GM23338 (cell line): ENCODE data around the gene ELAVL3. TPM values are rescaled to one million over a fixed set of nuclear protein-coding genes. Genes with fewer than 3 reads are reported as not detected.
A peak's percentile ranks its signal among the peaks of the same experiment; 100 is the strongest.

Experiments
- ATAC-seq: fragments of 200-7000 bp; cut with Tn5 transposase; 3 replicates; pipeline ENCODE4 v1.9.1; 2020
- DNase-seq: peaks from one replicate; pipeline ENCODE4 v3.0.0-alpha.2; 2015; ENCODE audit warnings: low spot score
- H2AFZ ChIP-seq: fragments of 200-600 bp; sonication (generic); 2 replicates; pipeline ENCODE4 v1.8.0; 2016; ENCODE audit warnings: antibody characterized with exemption, mild to moderate bottlenecking, moderate library complexity
- H3F3A ChIP-seq: fragments of 200-600 bp; sonication (generic); replicated peaks from 2 replicates; pipeline ENCODE4 v1.8.0; 2017; ENCODE audit warnings: antibody characterized with exemption, mixed run types, low read depth
- H3K27ac ChIP-seq: fragments of 200-600 bp; sonication (generic); 2 replicates; pipeline ENCODE4 v1.6.1; 2016; ENCODE audit warnings: low read depth
- H3K27me3 ChIP-seq: fragments of 200-600 bp; sonication (generic); 2 replicates; pipeline ENCODE4 v1.8.0; 2016; ENCODE audit warnings: mild to moderate bottlenecking, mixed run types, moderate library complexity; ENCODE audit not compliant: insufficient read depth
- H3K36me3 ChIP-seq: fragments of 200-600 bp; sonication (generic); 2 replicates; pipeline ENCODE4 v1.8.0; 2016; ENCODE audit warnings: mild to moderate bottlenecking; ENCODE audit not compliant: insufficient read depth
- H3K4me1 ChIP-seq: fragments of 200-600 bp; sonication (generic); 2 replicates; pipeline ENCODE4 v1.8.0; 2016; ENCODE audit warnings: mild to moderate bottlenecking, moderate library complexity; ENCODE audit not compliant: insufficient read depth
- H3K4me2 ChIP-seq: fragments of 200-600 bp; sonication (generic); 2 replicates; pipeline ENCODE4 v1.7.1; 2017; ENCODE audit warnings: mixed run types
- H3K4me3 ChIP-seq: fragments of 200-600 bp; sonication (generic); 2 replicates; pipeline ENCODE4 v1.6.1; 2016; ENCODE audit warnings: mixed run types
- H3K79me2 ChIP-seq: fragments of 200-600 bp; sonication (generic); replicated peaks from 2 replicates; pipeline ENCODE4 v1.8.0; 2017; ENCODE audit warnings: mild to moderate bottlenecking; ENCODE audit not compliant: insufficient read depth
- H3K9me2 ChIP-seq: fragments of 200-600 bp; sonication (generic); 2 replicates; pipeline ENCODE4 v1.8.0; 2017; ENCODE audit not compliant: insufficient read depth
- H4K20me1 ChIP-seq: fragments of 200-600 bp; sonication (generic); replicated peaks from 2 replicates; pipeline ENCODE4 v1.8.0; 2017; ENCODE audit warnings: mild to moderate bottlenecking; ENCODE audit not compliant: insufficient read depth
- H3K27ac Mint-ChIP-seq: 2 replicates; pipeline ENCODE4 v1.8.0; 2020; ENCODE audit warnings: inconsistent platforms, mild to moderate bottlenecking, moderate library complexity, mixed read lengths
- H3K27me3 Mint-ChIP-seq: 3 replicates; pipeline ENCODE4 v1.8.0; 2022; ENCODE audit warnings: low read depth, mild to moderate bottlenecking, moderate library complexity, mixed read lengths, inconsistent platforms; ENCODE audit not compliant: insufficient read depth, poor library complexity
- H3K36me3 Mint-ChIP-seq: 3 replicates; pipeline ENCODE4 v1.8.0; 2021; ENCODE audit warnings: low read depth, mild to moderate bottlenecking, inconsistent platforms, moderate library complexity, mixed read lengths
- H3K4me1 Mint-ChIP-seq: 3 replicates; pipeline ENCODE4 v1.8.0; 2020; ENCODE audit warnings: mild to moderate bottlenecking, inconsistent platforms, mixed read lengths
- H3K4me3 Mint-ChIP-seq: 3 replicates; pipeline ENCODE4 v1.8.0; 2021; ENCODE audit warnings: moderate library complexity, mild to moderate bottlenecking, inconsistent platforms, mixed read lengths
- H3K9me3 Mint-ChIP-seq: 3 replicates; pipeline ENCODE4 v1.8.0; 2020; ENCODE audit warnings: moderate library complexity, mild to moderate bottlenecking, inconsistent platforms, mixed read lengths
- CREB1 ChIP-seq: fragments of 250-450 bp; sonication (Bioruptor Pico); IDR thresholded peaks from 2 replicates; pipeline ENCODE4 v1.5.0; 2020; ENCODE audit warnings: low read depth, mild to moderate bottlenecking, moderate library complexity
- NANOG ChIP-seq: IDR thresholded peaks from 2 replicates; pipeline ENCODE4 v1.6.1; 2016; ENCODE audit warnings: antibody characterized with exemption, borderline replicate concordance
- REST ChIP-seq: IDR thresholded peaks from one replicate; pipeline ENCODE4 v1.6.1; 2018; ENCODE audit warnings: antibody characterized with exemption; ENCODE audit not compliant: unreplicated experiment
- STAT1 ChIP-seq: IDR thresholded peaks from one replicate; pipeline ENCODE4 v1.6.1; 2016; ENCODE audit warnings: antibody characterized with exemption; ENCODE audit not compliant: unreplicated experiment
- ZNF331 ChIP-seq: fragments of 250-450 bp; sonication (Bioruptor Pico); IDR thresholded peaks from 2 replicates; pipeline ENCODE4 v1.5.0; 2020; ENCODE audit warnings: low read depth, mild to moderate bottlenecking, moderate library complexity
- ZNF462 ChIP-seq: fragments of 250-450 bp; sonication (Bioruptor Pico); IDR thresholded peaks from 2 replicates; pipeline ENCODE4 v1.5.0; 2020; ENCODE audit warnings: mild to moderate bottlenecking, moderate library complexity
- polyA plus RNA-seq: library from polyadenylated mRNA; unstranded; fragments of >200 nt; fragmentation: Nextera tagmentation; extraction: Ambion mirVana; gene quantifications from 2 replicates; pipeline ENCODE4 v1.2.1, GENCODE V29; 2016
- total RNA-seq: library from RNA; depleted of rRNA; stranded (reverse); fragments of >200 nt; shearing (Covaris generic); gene quantifications from 2 replicates; pipeline ENCODE4 v1.2.3, GENCODE V29; 2014
- TF ChIP-seq, protein P1 (sequence below): IDR thresholded peaks from 2 replicates; pipeline ENCODE4 v1.6.1; 2016; ENCODE audit warnings: antibody characterized with exemption
- TF ChIP-seq, protein P2 (sequence below), 2 experiments: fragments of 200-600 bp in 1 of 2; sonication (generic) in 1 of 2; conservative IDR thresholded peaks; 2 replicates each; pipeline versions ENCODE4 v1.5.1 to v1.6.1; 2016 to 2017; ENCODE audit warnings: antibody characterized with exemption in 2 of 2, low read depth in 2 of 2, mild to moderate bottlenecking in 2 of 2, moderate library complexity in 1 of 2

ELAVL3 gene
- total and polyA plus RNA-seq, 2 experiments from 2014 or later = 0.45 to 1.2 TPM

DNA sequence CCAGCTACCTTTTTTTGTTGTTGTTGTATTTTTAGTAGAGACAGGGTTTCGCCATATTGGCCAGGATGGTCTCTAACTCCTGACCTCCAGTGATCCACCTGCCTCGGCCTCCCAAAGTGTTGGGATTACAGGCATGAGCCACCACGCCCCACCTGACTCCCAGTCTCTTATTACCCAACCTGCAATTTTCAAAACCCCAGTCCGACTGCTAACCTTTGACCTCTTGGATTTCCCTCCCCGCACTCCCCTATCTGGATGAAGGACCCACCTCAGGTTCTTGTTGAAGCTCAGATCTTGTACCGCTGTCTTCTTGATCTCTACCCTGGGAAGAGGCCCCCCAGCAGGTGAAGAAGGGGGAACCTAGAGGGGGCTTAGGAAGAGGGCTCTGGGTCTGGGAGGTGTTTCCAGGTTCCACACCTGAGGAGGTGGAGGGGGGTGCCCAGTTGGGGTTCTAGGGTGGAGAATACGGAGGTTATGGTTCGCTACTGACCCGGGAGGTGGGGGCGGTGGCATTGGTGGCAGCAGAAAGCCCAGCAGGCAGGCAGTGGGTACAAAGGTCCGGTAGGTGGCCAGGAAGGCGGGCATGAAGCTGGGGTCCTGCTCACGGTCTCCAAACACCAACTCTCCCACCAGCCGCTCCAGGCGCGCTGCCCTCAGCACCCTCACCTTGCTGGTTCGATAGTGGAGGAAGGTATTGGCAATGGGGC lies 64.3 kb downstream of the ELAVL3 start:
- Mint-ChIP-seq H3K9me3 (no peaks in the 10 kb centered on the region), H3K4me1 (peaks cover 13% of the 10 kb centered on the region), H3K27ac (no peak overlapping the region), H3K27me3 (peaks cover 20% of the 10 kb centered on the region), H3K36me3 (peaks cover 18% of the 10 kb centered on the region), H3K4me3 (peak overlapping the region; percentile 3; the same call in 2 of the 3 replicates)
- Histone ChIP-seq H3K79me2 (no peaks in the 10 kb centered on the region), H3F3A (peaks cover 14% of the 10 kb centered on the region; the same call in 1 of the 2 replicates), H3K4me1 (peaks cover 23% of the 10 kb centered on the region; the same call in 1 of the 2 replicates), H2AFZ (no peak overlapping the region), H3K4me2 (no peak overlapping the region), H3K9me2 (no peaks in the 10 kb centered on the region), H3K27me3 (peaks cover 21% of the 10 kb centered on the region), H3K27ac (no peak overlapping the region), H4K20me1 (peaks cover 4% of the 10 kb centered on the region), H3K4me3 (no peak overlapping the region), H3K36me3 (no peaks in the 10 kb centered on the region)
- ATAC-seq (no peak), DNase-seq (no peak)
- no peak for TF ChIP-seq NANOG
- TF ChIP-seq CREB1 = no peak
- TF ChIP-seq REST = no peak

GRCh38 chr19:11414544-11414943 lies 66.3 kb downstream of the ELAVL3 start:
- no peak overlapping the region for H3K4me3 Mint-ChIP-seq
- ATAC-seq (no peak), DNase-seq (no peak)
- Histone ChIP-seq H3K27me3 (peaks cover 2% of the 10 kb centered on the region), H4K20me1 (peaks cover 4% of the 10 kb centered on the region), H2AFZ (no peak overlapping the region), H3K36me3 (no peaks in the 10 kb centered on the region; the same call in 1 of the 2 replicates), H3K4me2 (no peak overlapping the region), H3K4me3 (no peak overlapping the region), H3K79me2 (no peaks in the 10 kb centered on the region), H3F3A (peaks cover 9% of the 10 kb centered on the region; the same call in 1 of the 2 replicates), H3K4me1 (peaks cover 10% of the 10 kb centered on the region; the same call in 1 of the 2 replicates), H3K27ac (no peak overlapping the region), H3K9me2 (no peaks in the 10 kb centered on the region)
- peaks cover 26% of the 10 kb centered on the region for H3K36me3 Mint-ChIP-seq
- no peaks in the 10 kb centered on the region for H3K9me3 Mint-ChIP-seq
- peaks cover 4% of the 10 kb centered on the region for H3K27me3 Mint-ChIP-seq
- peaks cover 7% of the 10 kb centered on the region; the same call in 2 of the 3 replicates for H3K4me1 Mint-ChIP-seq
- no peak overlapping the region for H3K27ac Mint-ChIP-seq
- no peak for TF ChIP-seq ZNF331 (CRISPR knock-in tag)
- TF ChIP-seq, protein P1, sequence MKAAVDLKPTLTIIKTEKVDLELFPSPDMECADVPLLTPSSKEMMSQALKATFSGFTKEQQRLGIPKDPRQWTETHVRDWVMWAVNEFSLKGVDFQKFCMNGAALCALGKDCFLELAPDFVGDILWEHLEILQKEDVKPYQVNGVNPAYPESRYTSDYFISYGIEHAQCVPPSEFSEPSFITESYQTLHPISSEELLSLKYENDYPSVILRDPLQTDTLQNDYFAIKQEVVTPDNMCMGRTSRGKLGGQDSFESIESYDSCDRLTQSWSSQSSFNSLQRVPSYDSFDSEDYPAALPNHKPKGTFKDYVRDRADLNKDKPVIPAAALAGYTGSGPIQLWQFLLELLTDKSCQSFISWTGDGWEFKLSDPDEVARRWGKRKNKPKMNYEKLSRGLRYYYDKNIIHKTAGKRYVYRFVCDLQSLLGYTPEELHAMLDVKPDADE = no peak
- TF ChIP-seq STAT1 = no peak
- TF ChIP-seq, protein P2, sequence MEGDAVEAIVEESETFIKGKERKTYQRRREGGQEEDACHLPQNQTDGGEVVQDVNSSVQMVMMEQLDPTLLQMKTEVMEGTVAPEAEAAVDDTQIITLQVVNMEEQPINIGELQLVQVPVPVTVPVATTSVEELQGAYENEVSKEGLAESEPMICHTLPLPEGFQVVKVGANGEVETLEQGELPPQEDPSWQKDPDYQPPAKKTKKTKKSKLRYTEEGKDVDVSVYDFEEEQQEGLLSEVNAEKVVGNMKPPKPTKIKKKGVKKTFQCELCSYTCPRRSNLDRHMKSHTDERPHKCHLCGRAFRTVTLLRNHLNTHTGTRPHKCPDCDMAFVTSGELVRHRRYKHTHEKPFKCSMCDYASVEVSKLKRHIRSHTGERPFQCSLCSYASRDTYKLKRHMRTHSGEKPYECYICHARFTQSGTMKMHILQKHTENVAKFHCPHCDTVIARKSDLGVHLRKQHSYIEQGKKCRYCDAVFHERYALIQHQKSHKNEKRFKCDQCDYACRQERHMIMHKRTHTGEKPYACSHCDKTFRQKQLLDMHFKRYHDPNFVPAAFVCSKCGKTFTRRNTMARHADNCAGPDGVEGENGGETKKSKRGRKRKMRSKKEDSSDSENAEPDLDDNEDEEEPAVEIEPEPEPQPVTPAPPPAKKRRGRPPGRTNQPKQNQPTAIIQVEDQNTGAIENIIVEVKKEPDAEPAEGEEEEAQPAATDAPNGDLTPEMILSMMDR (conservative IDR thresholded peaks at IDR 0.05; ENCODE audit: low read depth in 2 of 2) = no peak
- TF ChIP-seq ZNF462 (CRISPR knock-in tag) = no peak
- no peak for TF ChIP-seq NANOG
